ENCODE results near the gene FEZF2. TPM values are rescaled to one million over a fixed set of nuclear protein-coding genes. Genes with fewer than 3 reads are reported as not detected.

Gene FEZF2
- total and polyA plus RNA-seq, 8 donors: not detected

- WGBS, 5 donors: 3 to 6% (median 3%) methylated on average over 21 of the region's 21 CpGs
- peaks cover 0 to 4% (median 0%) of the 10 kb centered on the region in 4 donors for H3K9me3 ChIP-seq
- TF ChIP-seq, protein P1, sequence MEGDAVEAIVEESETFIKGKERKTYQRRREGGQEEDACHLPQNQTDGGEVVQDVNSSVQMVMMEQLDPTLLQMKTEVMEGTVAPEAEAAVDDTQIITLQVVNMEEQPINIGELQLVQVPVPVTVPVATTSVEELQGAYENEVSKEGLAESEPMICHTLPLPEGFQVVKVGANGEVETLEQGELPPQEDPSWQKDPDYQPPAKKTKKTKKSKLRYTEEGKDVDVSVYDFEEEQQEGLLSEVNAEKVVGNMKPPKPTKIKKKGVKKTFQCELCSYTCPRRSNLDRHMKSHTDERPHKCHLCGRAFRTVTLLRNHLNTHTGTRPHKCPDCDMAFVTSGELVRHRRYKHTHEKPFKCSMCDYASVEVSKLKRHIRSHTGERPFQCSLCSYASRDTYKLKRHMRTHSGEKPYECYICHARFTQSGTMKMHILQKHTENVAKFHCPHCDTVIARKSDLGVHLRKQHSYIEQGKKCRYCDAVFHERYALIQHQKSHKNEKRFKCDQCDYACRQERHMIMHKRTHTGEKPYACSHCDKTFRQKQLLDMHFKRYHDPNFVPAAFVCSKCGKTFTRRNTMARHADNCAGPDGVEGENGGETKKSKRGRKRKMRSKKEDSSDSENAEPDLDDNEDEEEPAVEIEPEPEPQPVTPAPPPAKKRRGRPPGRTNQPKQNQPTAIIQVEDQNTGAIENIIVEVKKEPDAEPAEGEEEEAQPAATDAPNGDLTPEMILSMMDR (IDR thresholded peaks at IDR 0.05): no peak
- TF ChIP-seq EP300 (IDR thresholded peaks at IDR 0.05): no peak
- TF ChIP-seq POLR2A (IDR thresholded peaks at IDR 0.05): no peak
- no peak for TF ChIP-seq POLR2AphosphoS5 (IDR thresholded peaks at IDR 0.05)
- no peak for DNase-seq
- no peak overlapping the region for H3K27ac ChIP-seq
- H3K4me3 ChIP-seq: no peak overlapping the region
- peaks cover 13 to 95% (median 70%) of the 10 kb centered on the region in 3 donors for H3K27me3 ChIP-seq
- intact Hi-C loops (cut with DNase I; ENCODE audit: low total_unique reads): no loop called here
- H3K4me1 ChIP-seq: peaks cover 0 to 31% (median 12%) of the 10 kb centered on the region in 4 donors
- H3K36me3 ChIP-seq: no peaks in the 10 kb centered on the region
These were observed 6.0 kb upstream of the FEZF2 start for GRCh38 chr3:62379321-62379798.

DNA sequence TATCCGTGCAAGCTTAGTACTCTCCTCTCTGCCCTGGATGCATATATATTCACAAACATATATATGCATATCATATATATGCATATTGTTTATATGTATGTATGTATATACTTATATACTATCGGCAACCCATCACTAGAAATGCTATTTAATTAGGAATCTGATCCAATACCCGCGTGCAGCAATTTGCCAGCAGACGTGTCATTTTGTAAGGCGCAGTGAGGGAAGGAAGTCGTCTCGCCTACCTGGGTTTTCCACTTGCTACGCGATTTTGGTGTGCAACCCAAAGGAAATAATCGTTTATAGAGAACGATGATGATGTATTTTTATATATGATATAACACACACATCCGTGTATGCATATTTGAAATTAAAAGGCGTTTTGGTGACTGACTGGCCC is 5.6 kb upstream of the FEZF2 start:
- TF ChIP-seq POLR2A (IDR thresholded peaks at IDR 0.05): no peak
- no peak for TF ChIP-seq EP300 (IDR thresholded peaks at IDR 0.05)
- TF ChIP-seq, protein P1 (IDR thresholded peaks at IDR 0.05): no peak
- TF ChIP-seq POLR2AphosphoS5 (IDR thresholded peaks at IDR 0.05): no peak
- H3K9me3 ChIP-seq: peaks cover 0 to 4% (median 0%) of the 10 kb centered on the region in 4 donors
- no peak overlapping the region for H3K4me3 ChIP-seq
- peaks cover 13 to 98% (median 74%) of the 10 kb centered on the region in 3 donors for H3K27me3 ChIP-seq
- no peak for DNase-seq
- WGBS, 5 donors: 5 to 9% (median 7%) methylated on average over 14 of the region's 14 CpGs
- H3K27ac ChIP-seq: no peak overlapping the region
- intact Hi-C loops (cut with DNase I; ENCODE audit: low total_unique reads): no loop called here
- H3K36me3 ChIP-seq: no peaks in the 10 kb centered on the region
- H3K4me1 ChIP-seq: peaks cover 3 to 35% (median 17%) of the 10 kb centered on the region in 4 donors

DNA sequence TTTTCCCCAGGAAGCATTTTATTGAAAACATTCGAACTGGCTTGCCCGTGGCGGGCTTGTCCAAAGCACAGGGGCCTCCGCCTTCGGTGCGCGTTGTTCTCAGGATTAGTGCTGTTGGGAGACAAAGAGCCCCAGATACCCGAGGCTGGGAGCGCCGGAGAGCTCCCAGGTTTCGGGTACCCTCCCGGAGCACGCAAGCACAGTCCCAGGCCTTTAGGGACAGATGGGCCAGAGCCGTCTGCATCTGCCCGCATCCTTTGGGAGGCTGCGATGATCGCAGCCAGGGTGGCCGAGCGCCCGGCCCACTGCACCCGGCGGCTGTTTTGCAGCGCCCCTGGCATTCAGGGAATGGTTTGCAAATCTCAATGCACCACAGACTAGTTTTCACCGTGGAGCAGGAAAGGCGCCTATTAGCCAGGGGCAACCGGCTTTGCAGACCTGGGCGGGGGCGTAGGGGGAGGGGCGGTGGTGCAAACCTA is 5.0 kb upstream of the FEZF2 start:
- Histone ChIP-seq H3K4me3 (no peak overlapping the region), H3K27me3 (peaks cover 17 to 99% (median 80%) of the 10 kb centered on the region in 3 donors), H3K9me3 (peaks cover 0 to 4% (median 0%) of the 10 kb centered on the region in 4 donors), H3K4me1 (peaks cover 9 to 41% (median 22%) of the 10 kb centered on the region in 4 donors), H3K36me3 (no peaks in the 10 kb centered on the region), H3K27ac (no peak overlapping the region)
- DNase-seq: no peak
- TF ChIP-seq, protein P1 (IDR thresholded peaks at IDR 0.05): no peak
- no peak for TF ChIP-seq POLR2AphosphoS5 (IDR thresholded peaks at IDR 0.05)
- TF ChIP-seq EP300 (IDR thresholded peaks at IDR 0.05): no peak
- no peak for TF ChIP-seq POLR2A (IDR thresholded peaks at IDR 0.05)
- intact Hi-C loops (cut with DNase I; ENCODE audit: low total_unique reads): no loop called here
- 4 to 9% (median 6%) methylated on average over 18 to 29 of the region's 29 CpGs for WGBS, 5 donors

- Histone ChIP-seq H3K4me3 (no peak overlapping the region), H3K27me3 (peaks cover 22 to 100% (median 86%) of the 10 kb centered on the region in 3 donors), H3K27ac (no peak overlapping the region), H3K36me3 (no peaks in the 10 kb centered on the region), H3K4me1 (peaks cover 12 to 52% (median 29%) of the 10 kb centered on the region in 4 donors), H3K9me3 (peaks cover 0 to 4% (median 0%) of the 10 kb centered on the region in 4 donors)
- WGBS, 5 donors: 16 to 24% (median 18%) methylated on average over 18 to 65 of the region's 65 CpGs
- TF ChIP-seq POLR2A (IDR thresholded peaks at IDR 0.05): no peak
- TF ChIP-seq EP300 (IDR thresholded peaks at IDR 0.05): no peak
- no peak for TF ChIP-seq POLR2AphosphoS5 (IDR thresholded peaks at IDR 0.05)
- TF ChIP-seq, protein P1 (IDR thresholded peaks at IDR 0.05): no peak
- intact Hi-C loops (cut with DNase I; ENCODE audit: low total_unique reads): no loop called here
- DNase-seq: no peak
These were observed 3.8 kb upstream of the FEZF2 start for GRCh38 chr3:62376906-62377877.
